Colon (tissue), 2 donors: ENCODE results near the gene USP35.

Source experiments
- FAIRE-seq: peaks from 2 replicates; lab custom pipeline; 2012; peaks lifted over from hg19 to GRCh38; lab: Jason Lieb, UNC
- donor health status: control.
- donor health status: control.

The USP35 gene, protein sequence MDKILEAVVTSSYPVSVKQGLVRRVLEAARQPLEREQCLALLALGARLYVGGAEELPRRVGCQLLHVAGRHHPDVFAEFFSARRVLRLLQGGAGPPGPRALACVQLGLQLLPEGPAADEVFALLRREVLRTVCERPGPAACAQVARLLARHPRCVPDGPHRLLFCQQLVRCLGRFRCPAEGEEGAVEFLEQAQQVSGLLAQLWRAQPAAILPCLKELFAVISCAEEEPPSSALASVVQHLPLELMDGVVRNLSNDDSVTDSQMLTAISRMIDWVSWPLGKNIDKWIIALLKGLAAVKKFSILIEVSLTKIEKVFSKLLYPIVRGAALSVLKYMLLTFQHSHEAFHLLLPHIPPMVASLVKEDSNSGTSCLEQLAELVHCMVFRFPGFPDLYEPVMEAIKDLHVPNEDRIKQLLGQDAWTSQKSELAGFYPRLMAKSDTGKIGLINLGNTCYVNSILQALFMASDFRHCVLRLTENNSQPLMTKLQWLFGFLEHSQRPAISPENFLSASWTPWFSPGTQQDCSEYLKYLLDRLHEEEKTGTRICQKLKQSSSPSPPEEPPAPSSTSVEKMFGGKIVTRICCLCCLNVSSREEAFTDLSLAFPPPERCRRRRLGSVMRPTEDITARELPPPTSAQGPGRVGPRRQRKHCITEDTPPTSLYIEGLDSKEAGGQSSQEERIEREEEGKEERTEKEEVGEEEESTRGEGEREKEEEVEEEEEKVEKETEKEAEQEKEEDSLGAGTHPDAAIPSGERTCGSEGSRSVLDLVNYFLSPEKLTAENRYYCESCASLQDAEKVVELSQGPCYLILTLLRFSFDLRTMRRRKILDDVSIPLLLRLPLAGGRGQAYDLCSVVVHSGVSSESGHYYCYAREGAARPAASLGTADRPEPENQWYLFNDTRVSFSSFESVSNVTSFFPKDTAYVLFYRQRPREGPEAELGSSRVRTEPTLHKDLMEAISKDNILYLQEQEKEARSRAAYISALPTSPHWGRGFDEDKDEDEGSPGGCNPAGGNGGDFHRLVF

DNA sequence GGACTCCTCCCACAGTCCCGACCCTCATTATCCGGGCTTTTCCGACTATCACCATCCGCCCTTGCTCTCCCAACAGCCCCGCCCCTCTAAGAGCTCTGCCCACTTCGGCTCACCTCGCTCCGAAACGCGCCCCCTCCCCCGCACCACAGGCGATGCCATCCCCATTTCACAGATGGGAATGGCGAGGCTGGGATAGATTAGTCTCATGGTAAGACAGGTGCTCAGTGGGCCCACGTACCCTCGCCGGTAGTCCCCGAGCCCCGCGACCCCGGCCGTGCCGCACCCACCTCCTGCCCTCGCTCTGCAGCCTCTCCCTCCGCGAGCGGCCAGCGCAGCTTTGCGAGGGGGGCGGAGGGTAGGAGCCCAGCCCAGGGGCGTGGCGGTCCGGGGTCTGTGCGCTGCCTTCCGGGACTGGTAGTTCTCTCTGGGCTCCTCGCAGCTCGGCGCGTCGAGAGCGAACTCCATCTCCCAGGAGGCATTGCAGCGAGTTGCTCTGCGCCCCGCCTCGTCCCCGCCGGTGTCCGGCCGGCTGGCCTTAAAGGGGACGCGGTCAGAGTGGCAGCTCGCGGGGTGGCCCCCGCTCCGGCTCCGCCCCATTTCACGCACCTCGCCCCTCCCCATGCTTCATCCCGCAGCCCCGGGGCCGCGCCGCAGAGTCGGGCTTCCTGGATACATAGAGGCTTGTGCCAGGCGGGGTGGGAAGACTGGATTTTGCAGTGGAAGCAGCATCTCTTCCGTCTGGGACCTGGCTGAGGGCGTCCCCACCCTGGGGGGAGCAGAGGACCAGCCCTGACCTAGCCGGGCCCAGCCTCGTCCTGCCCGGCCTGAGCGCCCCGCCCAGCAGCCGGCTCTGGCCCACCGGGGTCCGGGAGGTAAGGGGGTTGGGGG is at the start of gene USP35, which contains the start of gene KCTD21:
Gene USP35 (plus strand): TSS at position 634 of the 888 bp plus-strand sequence. CDS start 7,327 bp downstream, outside the sequence.
Gene KCTD21 (minus strand): TSS at position 341 of the 888 bp plus-strand sequence. CDS start 14,072 bp downstream, outside the sequence.
- no peak for FAIRE-seq

DNA sequence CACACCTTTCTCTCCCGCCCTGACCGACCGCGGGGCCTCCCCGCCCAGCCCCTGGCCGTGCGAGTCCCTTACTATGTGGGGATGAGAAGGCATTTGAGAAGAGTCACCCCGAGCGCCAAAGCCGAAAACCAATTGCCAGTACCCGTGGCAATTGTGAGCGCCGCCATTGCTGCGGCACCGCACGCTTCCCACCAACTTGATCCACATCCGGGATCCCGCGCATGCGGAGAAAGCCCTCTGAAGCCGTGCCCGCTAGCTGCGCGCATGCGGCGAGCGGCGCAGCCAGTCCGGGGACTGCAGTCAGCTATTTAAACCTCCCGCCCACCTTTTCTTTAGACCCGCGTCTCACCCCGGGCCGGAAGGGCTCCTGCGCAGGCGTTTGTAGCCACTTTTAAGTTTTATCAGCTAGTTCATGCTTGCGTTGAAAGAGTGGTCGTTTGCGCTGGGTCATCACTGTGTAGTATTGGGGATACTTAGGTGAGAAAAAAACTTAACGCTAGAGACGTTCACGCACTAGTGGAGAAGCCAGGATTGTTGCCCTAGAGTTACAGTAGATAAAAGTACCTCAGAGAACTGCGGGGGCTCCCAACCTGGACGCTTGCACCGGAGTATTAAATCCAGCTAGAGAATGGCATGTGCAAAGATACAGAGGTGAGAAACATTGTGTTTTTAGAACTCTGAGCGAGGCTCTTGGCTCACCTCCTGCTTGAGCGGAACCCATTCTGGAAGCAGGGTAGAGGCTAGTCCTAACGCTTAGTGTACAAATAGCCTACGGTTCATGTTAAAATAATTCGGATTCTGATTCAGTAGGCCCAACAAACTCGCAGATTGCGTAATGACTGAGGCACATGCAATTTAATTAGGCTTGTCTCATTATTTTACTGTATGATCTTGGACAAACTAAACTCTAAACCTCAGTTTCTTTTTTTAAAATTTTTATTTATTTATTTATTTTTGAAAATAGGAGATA is 49.0 kb upstream of the USP35 start, which contains the start of gene ALG8:
Gene ALG8 (minus strand): TSS at position 205 of the 970 bp plus-strand sequence. CDS start 38 bp downstream, at position 167.
- FAIRE-seq = no peak

DNA sequence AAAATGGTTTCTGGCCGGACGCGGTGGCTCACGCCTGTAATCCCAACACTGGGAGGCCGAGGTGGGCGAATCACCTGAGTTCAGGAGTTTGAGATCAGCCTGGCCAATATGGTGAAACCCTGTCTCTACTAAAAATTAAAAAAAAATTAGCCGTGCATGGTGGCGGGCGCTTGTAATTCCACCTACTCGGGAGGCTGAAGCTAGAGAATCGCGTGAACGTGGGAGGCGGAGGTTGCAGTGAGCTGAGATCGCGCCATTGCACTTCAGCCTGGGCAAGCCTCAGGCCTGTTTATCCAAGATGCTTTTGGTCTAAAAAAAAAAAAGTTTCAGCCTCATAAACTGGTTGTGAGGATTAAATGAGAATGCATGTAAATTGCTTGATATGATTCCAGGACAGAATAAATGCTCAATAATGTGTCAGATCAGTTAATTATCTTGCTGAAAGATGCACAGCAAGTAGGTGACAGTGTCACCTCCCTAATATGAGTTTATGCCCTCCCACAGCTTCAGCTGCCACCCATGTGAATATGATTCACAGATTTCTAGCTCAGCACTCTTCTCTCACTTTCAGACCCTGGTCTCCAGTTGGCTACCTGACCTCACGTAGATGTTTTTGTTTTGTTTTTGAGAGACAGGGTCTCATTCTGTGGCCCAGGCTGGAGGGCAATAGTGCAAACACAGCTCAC is 48.2 kb upstream of the USP35 start:
- no peak for FAIRE-seq

DNA sequence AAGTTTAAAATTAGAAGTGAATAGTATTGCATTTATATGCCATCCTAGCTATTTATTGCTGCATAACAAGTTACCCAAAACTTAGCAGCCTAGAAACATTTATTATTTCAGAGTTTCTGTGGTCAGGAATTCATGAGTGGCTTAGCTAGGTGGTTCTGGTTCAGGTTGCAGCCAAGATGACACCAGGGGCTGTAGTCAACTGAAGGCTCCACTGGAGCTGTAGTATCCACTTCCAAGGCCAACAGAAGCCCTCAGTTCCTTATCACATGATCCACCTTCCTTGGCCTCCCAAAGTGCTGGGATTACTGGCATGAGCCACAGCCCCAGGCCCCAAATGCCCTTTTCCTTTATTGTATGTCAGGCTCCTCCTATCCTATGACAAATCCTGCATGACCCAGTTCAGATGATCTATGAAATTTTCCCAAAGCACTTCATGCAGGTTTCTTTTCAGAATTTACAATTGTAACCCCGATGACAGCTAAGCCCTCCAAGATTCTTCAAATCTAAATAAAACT is 43.2 kb upstream of the USP35 start:
- FAIRE-seq = no peak

DNA sequence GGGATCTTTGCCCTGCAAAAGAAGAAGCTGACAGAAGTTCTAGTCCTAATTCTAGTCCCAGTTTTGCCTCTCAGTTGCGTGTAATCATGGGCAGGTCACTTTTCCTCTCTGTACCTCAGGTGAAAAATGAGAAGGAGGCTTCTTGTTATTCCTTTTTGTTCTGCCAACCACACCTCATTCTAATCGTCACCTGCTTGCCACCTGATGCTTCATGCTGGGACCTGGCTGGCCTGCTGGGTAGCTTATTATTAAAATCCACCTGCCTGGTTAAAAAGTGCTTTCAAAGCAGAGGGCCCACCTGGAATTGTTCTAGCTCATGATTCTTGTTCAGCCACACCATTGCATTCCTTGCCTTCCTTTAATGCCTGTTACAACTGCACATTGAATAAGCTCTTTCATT is 40.9 kb upstream of the USP35 start:
- no peak for FAIRE-seq

DNA sequence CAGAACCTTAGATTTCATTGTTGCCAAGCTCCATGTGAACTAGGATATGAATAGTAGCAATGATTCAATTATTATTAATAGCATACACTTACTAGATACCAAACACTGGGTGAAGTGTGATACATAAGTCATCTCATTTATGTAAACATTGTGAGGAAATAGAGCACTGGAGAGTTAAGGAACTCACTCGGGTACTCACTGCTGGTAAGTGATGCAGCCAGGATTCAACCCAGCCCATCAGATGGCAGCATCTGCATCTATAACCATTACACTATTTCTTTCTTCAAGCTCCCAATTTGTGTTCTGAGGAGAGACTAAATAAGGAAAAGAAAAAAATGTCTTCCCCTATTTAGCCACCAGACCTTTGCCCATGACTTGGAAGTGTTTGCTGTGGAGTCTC is 39.1 kb upstream of the USP35 start:
- FAIRE-seq = no peak

DNA sequence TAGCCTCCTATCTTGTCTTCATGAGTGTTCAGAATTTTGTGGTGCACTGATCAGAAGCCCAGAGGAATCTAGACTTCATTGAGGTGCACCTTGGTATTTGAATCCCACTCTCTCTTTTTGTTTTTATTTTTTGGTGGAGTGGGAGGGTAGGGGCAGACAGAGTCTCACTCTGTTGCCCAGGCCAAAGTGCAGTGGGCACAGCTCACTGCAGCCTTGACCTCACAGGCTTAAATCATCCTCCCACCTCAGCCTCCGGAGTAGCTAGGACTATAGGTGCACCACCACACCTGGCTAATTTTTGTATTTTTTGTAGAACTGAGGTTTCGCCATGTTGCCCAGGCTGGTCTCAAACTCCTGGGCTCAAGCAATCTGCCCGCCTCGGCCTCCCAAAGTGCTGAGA is 38.4 kb upstream of the USP35 start:
- no peak for FAIRE-seq

DNA sequence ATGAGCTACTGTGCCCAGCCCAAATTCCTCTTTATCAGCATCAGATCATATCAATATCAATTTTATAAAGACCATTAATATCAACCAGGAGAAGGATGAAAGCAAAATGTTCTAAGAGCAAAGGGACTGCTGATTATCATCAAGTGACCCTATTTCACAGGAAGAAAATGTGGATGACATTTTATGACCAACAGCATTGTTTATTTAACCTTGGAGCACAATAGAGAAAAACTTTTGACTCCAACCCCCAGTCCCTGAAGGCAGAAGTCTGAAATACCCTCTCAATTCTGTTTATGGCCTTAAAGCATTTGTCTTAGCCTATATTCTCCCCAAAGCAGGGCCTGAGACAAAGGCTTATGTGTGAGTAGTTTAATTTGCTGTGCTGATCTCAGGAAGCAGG is 38.0 kb upstream of the USP35 start:
- no peak for FAIRE-seq

DNA sequence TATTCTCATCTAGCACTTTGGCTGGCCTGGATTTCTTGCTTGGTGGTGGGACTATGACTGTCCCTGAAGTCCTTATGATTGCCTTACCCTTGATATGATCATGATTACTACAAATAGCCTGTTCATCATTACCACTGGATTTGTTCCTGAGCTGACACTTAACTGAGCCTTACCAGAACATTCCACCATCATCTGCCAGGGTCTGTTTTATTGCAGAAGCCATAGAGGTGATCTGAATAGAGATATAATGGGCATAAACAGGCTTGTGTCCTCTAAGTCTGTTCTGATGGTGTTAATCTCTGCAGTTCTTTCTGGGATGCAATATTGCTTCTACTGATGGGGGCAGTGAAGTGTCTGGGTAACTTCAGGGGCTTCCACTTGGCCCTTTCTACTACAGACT is 36.9 kb upstream of the USP35 start:
- FAIRE-seq = no peak

DNA sequence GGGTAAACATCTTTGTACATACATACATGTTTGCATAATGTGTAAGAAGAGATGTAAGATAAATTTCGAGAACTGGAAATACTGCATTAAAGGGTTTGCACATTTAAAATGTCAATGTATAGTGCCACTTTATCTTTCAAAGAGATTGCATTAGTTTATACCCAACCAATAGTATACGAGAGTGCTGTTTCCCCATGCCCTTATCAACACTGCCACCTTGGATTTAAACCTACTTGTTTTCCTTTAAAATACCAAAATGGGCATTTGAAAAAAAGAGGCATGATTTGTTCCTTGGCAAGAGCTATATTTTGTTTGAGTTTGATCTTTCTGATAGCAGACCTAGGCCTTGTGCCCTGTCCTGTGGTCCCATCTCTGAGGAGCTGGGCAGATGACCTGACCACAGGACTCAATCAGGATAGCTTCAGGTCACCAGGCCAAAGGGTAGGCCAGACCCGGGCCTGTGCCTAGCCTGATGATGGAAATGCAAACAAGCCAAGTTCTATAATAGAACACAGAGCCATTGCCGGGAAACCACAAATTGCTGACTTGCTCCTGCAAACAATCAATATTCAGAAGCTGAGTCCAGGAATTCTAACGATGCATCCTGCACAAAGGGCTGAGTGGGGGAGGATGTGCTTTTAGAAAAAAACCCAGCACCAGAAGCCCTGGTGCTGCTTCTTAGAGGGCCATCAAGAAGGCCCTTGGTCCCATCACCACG is 32.4 kb upstream of the USP35 start:
- no peak for FAIRE-seq

DNA sequence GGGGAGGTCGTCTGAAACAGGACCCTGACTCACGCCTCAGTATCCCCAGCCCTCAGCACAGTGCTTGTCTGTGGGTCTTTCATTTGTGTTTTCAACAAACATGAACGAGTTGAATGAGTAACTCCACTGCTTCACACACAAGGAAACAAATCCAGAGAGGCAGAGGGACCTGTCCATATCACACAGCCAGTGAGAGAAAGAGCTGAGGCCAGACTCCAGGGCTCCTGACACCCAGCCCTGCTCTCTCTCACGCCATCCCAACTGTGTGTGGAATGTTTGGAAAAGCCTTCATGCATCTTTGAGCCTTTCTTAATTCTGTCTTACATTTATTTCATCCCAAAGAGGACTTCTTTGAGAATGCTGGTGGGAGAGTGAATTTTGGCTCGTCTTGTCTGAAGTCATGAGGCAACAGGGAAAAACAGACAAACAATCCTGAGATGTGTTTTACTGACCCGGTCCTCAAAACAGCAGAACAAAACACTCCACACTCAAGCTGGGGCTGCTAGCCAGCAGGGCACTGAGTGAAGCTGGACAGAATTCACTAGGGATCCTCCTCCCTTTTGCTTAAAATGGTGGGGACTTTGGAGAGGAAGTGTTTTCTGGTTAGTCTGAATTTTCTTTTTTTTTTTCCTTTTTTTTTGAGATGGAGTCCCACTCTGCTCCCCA is 29.6 kb upstream of the USP35 start:
- no peak for FAIRE-seq

DNA sequence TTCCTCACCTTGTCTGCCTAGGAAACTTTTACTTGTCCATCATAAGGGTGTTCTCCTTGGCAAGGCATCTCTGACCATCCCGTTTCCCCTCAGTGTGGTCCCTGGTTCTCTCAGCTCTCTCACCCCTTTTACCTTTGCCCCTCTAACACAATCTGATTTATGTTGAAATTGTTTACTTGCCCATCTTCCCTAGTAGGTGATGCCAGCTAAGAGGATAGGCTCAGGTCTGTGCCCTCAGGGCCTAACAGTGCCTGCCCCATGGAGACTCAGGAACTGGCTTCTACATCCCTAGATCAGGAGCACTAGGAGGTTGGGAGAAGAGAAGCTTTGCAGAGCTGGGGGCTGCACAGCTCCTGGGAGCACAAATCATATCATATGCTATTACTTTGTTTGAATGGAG is 28.2 kb upstream of the USP35 start:
- FAIRE-seq = no peak

DNA sequence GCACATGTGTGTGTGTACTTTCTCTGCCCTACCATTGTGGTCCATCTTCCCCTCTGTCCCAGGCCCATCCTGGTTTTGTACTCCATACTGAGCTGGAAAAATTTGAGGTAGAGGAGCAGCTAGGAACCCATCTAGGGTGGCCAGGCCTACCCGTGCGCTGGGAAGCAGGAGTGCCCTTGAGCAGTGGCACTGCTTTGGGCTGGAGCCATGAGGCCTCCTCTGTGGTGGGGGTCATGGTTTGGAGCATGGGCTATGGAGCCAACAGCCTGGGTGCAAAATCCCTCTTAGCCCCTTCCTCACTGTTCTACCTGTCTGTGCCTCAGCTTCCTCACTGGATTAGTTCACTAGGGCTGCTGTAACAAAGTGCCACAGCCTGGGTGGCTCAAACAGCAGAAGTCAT is 27.4 kb upstream of the USP35 start:
- FAIRE-seq = no peak

DNA sequence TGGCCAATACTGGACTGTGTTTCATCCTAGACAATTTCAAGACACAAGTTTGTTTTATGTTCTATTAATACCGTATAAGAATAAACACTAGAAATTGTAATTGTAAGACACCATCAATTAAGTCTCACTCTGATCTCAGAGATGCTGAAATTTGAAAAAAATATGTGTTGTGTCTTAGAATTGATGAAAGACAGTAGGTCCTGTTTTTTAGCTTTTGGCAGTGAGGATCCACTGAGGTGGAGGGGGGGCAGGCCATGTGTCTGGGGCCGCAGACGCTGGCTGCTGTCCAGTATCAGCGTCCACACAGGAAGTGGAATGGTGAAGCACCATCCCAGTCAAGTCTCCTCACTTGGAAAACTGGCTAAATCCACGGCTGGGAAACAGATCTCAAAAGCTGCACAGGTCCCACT is 26.8 kb upstream of the USP35 start:
- no peak for FAIRE-seq

DNA sequence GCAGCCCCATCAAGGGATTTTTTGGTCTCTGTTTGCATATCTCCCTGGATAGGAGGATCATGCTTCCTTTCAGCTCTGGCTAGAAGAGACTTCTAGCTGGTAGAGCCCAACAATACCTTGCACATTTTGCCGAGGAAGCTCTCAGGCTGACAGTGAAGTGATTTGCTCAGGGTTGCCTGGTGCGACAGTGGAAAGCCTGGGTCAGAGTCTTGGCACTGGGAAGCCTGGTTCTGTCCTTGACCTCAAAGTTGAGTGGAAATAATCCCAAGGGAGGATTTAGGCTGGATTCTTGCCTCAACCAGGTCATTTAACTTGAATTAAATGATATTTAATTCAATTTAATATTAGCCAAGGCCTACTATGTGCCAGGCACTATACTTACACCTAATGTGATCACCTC is 24.9 kb upstream of the USP35 start:
- FAIRE-seq = no peak

DNA sequence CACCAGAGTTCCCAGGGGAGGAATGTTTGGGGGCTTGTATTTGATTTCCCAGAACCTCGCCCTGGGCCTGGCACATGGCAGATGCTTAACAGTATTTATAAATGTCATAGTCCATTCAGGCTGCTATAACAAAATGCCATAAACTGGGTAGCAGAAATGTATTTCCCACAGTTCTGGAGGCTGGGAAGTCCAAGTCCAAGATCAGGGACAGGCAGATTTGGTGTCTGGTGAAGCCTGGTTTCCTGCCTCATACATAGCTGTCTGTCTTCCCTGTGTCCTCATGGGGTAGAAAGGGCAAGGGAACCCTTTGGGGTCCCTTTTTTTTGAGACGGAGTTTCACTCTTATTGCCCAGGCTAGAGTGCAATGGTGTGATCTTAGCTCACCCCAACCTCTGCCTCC is 24.2 kb upstream of the USP35 start:
- FAIRE-seq = no peak

DNA sequence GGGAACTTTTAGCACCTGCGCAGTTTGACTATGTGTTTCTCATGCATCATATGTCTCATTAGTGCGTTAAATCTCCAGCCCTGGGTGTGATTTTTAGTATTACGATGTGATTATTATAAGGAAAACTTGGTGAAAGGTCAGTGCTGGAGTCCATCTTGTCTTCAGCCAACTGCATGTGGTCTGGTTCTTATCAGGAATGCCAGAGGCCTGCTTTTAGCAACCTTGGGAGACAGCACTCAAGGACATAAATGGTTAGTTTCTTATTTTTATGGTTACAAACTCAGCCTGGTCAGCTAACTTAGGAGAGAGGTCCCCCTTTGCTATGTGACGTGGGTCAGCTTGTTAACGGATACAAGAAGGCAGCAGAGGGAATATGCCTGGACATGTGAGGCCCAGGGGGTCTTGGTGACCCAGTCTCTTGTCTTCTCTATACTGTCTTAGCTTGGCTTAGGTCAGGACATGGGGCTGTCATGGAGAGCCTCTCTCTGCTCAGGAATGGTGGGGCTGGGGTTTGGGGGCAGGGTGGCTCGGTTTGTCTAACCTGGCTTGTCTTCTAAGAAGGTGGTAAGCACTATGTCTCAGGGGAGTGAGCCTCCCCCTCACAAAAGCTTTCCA is 21.8 kb upstream of the USP35 start:
- no peak for FAIRE-seq
